ENCODE data around the gene STXBP1.

DNA sequence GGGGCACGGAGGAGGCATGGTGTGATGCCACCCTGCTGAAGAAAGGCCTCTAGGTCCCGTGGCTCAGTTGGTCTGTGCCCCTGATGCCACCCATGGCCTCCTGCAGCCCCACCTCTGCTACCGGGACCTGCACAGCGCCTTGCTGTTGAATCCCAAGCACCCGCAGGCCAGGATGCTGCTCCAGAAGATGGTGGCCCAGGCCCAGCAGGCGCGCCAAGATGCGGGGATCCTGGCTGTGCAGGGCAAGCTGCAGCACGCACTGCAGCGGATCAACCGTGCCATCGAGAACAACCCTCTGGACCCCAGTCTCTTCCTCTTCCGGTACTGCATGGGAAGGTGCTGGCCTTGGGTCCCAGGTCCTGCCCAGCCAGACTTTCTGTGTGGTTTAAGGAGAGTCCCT lies 110.9 kb downstream of the STXBP1 start:
- TF ChIP-seq, protein P1, sequence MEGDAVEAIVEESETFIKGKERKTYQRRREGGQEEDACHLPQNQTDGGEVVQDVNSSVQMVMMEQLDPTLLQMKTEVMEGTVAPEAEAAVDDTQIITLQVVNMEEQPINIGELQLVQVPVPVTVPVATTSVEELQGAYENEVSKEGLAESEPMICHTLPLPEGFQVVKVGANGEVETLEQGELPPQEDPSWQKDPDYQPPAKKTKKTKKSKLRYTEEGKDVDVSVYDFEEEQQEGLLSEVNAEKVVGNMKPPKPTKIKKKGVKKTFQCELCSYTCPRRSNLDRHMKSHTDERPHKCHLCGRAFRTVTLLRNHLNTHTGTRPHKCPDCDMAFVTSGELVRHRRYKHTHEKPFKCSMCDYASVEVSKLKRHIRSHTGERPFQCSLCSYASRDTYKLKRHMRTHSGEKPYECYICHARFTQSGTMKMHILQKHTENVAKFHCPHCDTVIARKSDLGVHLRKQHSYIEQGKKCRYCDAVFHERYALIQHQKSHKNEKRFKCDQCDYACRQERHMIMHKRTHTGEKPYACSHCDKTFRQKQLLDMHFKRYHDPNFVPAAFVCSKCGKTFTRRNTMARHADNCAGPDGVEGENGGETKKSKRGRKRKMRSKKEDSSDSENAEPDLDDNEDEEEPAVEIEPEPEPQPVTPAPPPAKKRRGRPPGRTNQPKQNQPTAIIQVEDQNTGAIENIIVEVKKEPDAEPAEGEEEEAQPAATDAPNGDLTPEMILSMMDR (IDR thresholded peaks at IDR 0.05; ENCODE audit: low read depth, low read length, poor library complexity, severe bottlenecking), result no peak
- TF ChIP-seq EZH2phosphoT487 (IDR thresholded peaks at IDR 0.05; ENCODE audit: borderline replicate concordance, low read length), result no peak
